HEK293T (cell line): ENCODE results near the gene ACP5.

Experiments used
- BHLHE40 ChIP-seq: fragments of 450-650 bp; IDR thresholded peaks from 2 replicates; pipeline ENCODE4 v1.6.1; 2016; ENCODE audit warnings: mild to moderate bottlenecking, moderate library complexity, borderline replicate concordance
- ELF4 ChIP-seq: fragments of 450-650 bp; IDR thresholded peaks from 2 replicates; pipeline ENCODE4 v1.6.1; 2017; ENCODE audit warnings: antibody characterized with exemption
- FOXK2 ChIP-seq: fragments of 450-650 bp; IDR thresholded peaks from 2 replicates; pipeline ENCODE4 v1.6.1; 2016; ENCODE audit warnings: mild to moderate bottlenecking
- FOXM1 ChIP-seq: fragments of 450-650 bp; IDR thresholded peaks from 2 replicates; pipeline ENCODE4 v1.6.1; 2017; ENCODE audit warnings: mild to moderate bottlenecking, borderline replicate concordance
- HDGF ChIP-seq: fragments of 450-650 bp; IDR thresholded peaks from 2 replicates; pipeline ENCODE4 v1.6.1; 2017; ENCODE audit warnings: antibody characterized with exemption, borderline replicate concordance
- NFRKB ChIP-seq: fragments of 450-650 bp; IDR thresholded peaks from 2 replicates; pipeline ENCODE4 v1.6.1; 2016; ENCODE audit warnings: mild to moderate bottlenecking, moderate library complexity
- SUZ12 ChIP-seq: fragments of 450-650 bp; IDR thresholded peaks from 2 replicates; pipeline ENCODE4 v1.6.1; 2016; ENCODE audit warnings: mild to moderate bottlenecking
- TF ChIP-seq, protein P1 (sequence below): fragments of 450-650 bp; IDR thresholded peaks from 2 replicates; pipeline ENCODE4 v1.6.1; 2016

DNA sequence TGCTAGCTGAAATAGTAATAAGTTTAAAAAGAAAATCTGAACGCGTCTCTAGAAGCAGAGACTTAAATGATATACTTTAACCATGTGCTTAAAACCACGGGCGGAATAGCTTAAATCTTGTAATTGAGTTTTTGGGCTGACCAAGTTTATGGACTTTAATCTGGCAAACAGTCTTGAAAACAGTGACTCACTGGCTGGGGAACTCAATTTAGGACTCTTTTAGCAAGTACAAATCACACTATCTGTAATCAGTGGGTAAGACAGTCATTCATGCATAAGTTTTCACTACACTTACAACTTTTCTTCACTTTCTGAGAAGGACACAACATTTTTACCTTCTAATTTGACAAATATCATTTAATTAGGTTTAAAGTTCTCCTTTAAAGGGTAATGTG is 46.6 kb upstream of the ACP5 start:
- TF ChIP-seq BHLHE40 = no peak
- no peak for TF ChIP-seq ELF4
- TF ChIP-seq HDGF = no peak
- TF ChIP-seq FOXM1 = no peak
- no peak for TF ChIP-seq SUZ12
- TF ChIP-seq, protein P1, sequence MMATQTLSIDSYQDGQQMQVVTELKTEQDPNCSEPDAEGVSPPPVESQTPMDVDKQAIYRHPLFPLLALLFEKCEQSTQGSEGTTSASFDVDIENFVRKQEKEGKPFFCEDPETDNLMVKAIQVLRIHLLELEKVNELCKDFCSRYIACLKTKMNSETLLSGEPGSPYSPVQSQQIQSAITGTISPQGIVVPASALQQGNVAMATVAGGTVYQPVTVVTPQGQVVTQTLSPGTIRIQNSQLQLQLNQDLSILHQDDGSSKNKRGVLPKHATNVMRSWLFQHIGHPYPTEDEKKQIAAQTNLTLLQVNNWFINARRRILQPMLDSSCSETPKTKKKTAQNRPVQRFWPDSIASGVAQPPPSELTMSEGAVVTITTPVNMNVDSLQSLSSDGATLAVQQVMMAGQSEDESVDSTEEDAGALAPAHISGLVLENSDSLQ = no peak
- TF ChIP-seq NFRKB = no peak
- TF ChIP-seq FOXK2 = no peak
